ENCODE results near the gene LMX1B.

Gene LMX1B

DNA sequence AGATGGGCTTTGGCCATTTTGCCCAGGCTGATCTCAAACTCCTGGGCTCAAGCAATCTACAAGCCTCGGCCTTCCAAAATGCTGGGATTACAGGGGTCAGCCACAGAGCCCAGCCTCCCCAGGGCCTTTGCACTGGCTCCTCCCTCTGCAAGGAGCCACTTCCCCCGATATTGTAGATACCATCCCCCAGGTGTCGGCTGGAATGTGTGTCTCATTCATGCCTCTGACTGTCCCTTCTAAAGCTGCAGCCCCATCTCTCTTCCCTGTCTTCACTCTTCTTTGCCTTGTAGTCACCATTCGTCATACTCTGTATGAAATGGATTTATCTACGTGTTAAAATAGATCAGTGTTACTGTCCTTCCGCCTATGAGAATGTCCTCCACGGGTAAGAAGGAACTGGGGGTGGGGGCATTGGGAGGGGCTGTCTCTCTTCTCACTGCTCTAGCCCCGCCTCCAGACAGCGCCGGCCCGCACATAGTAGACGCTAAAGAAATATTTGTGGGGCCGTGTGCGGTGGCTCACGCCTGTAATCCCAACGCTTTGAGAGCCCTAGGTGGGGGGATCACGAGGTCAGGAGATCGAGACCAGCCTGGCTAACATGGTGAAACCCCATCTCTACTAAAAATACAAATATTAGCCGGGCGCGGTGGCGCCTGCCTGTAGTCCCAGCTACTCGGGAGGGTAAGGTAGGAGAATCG, 68.5 kb downstream of the LMX1B start:
- DNase-seq: no peak

DNA sequence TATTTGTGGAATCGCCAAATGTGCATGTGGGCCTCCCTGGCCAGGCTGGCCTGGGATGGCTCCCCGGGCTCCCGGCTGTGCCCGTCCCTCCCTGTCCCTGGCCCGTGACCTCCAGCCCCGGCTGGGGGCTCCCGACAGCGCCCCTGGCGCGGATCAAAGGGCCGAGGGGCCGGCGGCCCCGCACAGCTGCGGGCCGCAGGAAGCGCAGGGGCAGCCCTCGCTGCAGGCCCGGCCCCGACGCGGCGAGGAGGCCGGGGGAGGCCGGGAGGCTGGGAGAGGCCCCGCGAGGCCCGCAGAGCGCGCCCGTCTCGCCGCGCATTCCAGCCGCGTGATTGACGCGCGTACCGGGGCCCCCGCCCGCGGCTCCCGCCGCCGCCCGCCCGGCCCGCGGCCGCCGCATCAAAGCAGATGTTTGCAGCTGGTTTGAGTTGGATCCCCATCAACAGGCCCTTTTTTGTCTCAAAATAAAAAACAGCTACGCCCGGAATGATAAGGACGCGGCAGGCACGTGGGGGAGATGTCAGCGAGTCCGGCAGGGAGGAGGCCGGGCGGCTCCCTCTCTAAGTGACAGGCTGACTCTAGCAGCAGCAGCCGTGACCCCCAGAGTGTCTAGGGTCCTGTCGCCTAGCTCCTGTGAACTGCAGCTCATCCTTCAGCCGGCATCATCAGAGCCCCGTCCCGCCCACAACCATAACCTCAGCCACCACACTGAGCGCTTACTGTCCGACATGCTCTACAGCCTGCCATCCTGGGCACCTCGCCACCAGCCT, 69.4 kb downstream of the LMX1B start:
- DNase-seq: no peak

DNA sequence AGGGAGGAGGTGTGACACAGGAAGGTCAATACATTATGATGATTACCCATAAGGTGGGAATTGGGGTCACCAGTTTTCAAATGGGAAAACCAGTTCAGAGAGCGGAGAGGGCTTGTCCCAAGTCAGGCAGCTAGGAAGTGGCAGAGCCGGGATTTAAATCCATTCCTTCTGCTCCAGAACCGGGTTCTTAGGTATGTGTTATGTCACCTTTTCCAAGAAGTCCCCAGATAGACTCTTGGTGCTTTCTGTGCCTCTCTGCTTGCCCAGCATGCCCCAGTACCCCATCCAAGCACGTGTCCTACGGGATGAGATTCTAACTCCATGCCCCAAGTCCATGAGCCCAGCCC, 69.9 kb downstream of the LMX1B start:
- DNase-seq: no peak

DNA sequence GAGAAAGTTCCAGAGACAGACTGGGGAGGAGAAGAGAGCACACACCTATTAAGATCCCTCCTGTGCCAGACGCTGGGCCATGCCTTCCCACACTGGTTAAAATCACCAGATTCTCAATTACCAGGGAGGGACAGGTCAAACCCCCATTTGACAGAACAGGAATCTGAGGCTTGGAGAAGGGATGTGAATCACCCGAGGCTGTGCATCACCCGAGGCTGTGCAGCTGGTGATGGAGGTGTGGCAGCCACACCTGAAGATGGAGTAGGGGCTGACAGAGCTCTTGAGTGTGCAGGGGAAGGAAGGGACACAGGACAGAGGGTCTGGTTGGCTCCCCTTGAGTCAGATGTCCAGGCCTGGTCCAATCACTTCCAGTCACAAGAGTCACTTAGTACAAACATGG, 70.6 kb downstream of the LMX1B start:
- DNase-seq: no peak

DNA sequence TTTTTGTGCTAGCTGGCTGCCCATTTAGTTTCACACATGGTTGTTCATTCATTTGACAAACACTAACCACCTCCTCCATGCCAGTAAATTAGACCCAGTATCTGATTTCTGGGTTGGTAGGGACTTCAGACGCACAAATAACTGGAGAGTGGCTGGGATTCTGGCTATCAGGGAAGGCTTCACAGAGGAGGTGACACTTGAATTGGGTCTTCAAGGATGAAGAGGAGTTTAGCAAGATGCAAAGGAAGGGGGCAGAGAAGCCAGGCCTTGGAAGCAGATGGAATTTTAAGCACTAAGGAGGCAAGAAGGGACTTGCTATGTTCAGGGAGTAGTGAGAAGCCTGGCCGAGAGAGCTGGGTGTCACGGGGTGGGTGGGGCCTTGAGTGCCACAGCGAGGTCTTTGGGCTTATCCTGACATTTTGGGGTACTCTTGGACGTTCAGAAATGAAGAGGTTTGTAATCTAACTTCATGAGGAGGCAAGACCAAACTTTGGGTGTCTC, 71.3 kb downstream of the LMX1B start:
- DNase-seq: no peak

DNA sequence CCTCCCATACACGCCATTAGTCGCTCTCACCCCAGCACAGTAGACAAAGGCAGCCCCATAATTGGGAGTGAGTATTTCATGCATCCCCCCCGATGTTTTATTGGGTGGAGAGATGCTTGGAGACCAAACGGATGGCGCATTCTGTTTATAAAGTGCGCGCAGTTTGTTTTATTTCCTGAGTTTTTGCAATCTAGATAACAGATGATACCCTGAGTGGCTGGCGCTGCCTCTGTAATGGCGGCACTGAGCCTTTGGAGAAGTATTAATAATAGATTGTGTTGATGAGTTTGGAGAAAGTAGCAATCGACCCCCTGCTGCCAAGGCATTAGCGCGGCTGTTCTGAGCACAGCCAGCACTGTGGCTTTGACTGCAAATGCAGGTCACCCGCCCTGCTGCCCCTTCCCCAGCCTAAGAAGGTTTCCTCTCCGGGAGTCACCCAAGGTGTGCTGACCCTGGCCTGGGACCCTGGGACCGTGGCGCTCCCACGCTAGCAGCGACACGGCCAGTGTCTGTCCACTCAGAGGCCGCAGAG, 74.3 kb downstream of the LMX1B start:
- DNase-seq: no peak

DNA sequence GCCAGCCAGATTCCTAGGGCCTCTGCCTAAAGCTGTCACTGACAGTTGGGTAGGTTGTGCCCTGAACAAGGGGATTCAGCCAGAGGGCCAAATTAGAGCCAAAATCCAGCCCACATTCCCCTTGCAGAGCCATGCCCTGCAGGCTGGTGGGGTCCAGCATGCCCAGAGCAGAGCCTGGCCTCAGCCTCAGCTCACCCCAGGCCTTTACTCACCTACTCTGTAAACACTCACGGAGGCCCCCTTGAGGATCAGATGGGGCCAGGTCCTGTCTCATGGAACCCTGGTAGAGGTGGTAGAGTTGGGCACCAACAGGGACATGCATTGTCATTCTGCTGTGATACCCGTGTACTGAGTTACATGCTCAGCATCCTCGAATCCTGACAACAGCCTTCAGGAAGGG, 74.9 kb downstream of the LMX1B start:
- DNase-seq: no peak

DNA sequence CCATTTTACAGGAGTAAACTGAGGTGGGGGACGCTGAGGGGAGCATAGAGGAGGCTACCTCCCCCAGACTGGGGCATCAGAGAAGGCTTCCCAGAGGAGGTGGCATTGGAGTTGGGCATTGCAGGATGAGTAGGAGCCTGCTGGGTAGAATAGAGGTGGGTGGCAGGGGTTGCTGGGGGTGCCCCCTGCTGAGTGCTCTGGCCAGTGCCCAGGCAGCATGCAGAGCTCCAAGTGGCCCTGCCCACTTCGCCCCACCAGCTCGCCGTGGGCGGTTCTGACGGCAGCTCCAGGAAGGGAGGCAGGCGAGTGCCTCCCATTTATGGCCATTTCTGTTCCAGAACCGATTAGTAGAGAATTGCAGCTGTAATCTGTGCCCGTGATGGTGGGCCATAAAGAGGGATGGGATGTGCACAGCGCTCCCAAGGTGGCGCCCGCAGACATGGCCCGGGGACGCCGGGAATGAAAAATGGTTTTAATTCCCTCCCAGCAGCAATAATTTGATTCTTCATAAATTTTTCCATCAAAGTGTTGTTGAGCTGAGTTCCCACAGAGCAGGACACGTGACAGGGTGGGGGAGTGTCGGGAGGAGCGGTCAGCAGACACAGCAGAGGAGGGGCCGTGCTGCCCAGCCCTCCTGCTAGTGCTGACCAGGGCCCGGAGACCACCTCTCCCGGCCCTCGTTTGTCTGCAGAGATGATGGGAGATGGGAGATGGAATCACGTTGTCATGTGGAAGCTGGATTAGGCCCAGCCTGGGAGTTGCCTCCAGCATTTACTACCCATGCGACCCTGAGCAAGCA, 75.5 kb downstream of the LMX1B start:
- DNase-seq: no peak

DNA sequence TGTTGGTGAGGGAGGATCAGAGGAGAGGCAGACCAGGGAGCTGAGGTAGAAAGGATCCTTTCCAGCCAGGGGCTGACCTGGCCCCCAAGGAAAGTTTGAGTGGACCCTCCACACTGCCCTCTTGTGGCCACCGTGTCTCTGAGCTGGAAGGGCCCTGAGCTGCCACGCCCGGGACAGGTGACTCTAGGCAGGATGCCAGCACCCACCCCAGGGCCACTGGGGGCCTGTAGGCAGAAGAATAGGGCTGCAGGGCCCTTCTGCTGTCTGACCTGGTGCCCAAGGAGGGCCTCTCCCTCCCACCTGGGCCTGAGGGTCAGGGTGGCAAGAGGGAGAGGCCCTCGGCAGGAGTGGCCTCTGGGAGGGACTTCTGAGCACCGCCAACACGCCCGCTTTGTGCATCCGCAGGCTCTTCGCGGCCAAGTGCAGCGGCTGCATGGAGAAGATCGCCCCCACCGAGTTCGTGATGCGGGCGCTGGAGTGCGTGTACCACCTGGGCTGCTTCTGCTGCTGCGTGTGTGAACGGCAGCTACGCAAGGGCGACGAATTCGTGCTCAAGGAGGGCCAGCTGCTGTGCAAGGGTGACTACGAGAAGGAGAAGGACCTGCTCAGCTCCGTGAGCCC, 76.8 kb downstream of the LMX1B start:
- peak in 3 of 5 donors; percentile 21 to 36 (median 22) for DNase-seq

DNA sequence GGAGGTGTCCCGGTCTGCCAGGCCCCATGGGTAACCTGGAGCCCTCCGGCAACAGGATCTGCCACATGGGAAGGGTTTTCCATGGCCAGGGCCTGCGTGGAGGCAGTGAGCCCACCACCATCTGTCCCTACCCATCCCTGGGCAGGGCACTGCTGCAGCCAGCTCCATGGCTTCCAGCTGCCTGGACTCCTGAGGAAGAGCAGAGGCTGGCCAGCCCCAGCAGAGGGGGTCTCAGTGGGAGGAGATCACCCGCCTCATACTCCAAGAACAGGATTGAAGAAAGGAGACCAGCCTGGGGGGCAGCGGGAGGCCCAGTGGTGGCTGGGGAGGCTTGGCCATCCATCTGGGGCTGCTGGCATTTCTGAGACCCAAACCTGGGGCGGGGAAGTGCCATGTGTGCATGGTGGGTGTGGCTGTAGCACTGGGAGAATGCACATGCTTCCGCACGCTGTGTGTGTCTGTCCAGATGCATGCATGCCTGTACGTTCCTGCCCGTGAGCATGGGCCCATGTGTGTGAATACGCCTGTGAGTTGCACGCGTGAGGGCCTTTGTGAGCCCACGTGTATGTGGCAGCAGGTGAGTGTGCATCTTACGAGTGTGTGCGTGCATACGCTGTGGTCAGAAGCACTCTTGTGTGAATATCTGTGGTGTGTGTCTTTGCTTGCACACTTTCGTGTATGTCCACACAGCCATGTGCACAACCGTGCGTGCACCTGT, 78.5 kb downstream of the LMX1B start:
- no peak for DNase-seq

DNA sequence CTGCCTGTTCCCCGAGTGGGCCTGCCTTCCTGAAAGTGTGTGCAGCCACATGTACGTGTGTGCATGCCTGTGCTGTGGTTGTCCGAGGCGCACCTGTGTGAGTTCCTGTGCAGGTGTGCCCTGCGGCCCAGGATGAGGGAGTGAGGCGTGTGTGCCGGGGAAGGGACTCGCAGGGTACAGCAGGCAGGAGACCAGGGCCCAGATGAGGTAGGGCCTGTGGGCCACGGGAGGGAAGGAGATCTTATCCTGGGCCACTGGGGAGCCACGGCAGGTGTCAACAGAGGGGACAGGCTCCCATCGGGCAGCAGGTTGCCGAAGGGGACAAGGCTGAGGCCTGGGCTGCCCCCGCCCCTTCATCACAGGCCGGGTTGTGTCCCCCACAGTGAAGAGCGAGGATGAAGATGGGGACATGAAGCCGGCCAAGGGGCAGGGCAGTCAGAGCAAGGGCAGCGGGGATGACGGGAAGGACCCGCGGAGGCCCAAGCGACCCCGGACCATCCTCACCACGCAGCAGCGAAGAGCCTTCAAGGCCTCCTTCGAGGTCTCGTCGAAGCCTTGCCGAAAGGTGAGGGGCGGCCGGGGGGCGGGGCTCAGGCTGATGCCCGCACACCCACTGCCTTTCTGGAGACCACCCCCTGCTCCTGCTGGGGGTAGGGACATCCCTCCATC, 79.2 kb downstream of the LMX1B start:
- peak in 1 of 5 donors; percentile 12 for DNase-seq

DNA sequence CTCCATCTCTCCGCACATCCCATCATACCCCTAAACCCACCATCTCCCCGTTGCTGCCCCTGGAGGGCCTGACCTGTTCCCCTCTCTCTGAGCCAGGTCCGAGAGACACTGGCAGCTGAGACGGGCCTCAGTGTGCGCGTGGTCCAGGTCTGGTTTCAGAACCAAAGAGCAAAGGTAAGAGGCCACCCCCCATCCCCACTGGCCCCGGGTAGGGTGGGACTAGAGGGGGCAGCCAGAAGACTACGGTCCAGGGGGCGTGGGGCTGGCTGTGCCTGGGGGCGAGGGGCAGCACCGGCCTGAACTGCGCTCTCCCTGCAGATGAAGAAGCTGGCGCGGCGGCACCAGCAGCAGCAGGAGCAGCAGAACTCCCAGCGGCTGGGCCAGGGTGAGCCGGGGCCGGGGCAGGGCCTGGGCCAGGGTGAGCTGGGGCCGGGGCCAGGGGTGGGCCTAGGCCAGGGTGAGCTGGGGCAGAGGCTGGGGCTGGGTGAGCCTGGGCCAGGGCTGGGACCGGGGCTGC, 79.8 kb downstream of the LMX1B start:
- peak in 1 of 5 donors; percentile 11 for DNase-seq

DNA sequence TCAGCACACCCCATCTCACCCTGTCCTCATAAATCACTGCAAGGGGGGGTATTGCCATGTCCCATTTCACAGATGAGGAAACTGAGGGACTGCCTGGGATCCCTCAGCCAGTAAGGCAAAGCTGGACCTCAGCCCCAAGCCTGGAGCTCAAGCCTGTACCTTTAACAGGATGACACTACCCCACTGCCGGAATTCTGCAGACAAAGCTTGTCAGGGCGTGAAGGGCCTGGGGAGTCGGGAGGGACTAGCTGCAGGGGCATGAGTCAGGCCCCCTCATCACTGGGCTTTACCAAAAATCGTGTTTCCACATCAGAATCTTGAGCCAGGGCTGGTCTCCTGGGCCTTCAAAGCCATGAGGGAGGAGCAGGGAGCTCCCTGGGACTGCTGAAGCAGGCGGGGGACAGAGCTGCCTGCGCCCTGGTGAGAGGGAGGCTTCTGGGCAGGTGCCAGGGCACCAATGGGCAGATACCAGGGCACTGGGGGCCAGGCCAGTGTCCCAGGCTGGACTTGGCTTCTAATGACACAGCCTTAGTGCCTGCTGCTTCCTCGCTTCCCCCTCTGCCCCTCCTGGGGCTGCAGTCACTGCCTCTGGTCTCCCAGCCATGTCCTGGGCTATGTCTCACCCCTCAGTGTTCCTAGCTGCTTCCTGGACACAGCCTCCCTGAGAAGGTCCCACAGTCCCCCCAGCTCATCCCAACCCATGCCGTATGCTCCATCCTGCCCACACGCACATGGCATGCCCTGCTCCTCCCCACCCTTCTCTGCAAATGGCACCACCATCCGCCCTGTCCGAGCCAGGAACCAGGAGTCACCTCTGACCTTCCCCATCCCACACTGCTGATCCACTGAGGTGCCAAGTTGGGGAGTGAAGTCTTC, 80.7 kb downstream of the LMX1B start:
- no peak for DNase-seq

DNA sequence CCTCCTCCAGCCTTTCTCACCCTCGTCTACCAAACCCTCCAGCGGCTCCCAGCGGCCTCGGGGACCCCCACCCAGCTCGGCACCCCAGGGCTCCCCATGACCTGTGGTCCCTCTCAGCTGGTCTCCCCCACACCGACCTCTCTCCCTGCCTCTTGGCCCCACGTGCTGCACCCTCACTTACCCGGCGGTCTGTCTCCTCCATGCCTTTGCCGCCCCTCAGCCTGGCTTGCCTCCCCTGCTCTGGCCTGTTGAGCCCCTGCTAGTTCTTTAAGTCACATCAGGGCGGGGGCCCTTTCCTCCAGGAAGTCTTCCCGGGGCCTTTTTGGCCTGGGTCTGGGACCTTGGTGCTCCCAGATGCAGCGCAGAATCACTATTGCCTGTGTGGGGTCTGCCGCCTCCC, 81.5 kb downstream of the LMX1B start:
- DNase-seq: no peak

DNA sequence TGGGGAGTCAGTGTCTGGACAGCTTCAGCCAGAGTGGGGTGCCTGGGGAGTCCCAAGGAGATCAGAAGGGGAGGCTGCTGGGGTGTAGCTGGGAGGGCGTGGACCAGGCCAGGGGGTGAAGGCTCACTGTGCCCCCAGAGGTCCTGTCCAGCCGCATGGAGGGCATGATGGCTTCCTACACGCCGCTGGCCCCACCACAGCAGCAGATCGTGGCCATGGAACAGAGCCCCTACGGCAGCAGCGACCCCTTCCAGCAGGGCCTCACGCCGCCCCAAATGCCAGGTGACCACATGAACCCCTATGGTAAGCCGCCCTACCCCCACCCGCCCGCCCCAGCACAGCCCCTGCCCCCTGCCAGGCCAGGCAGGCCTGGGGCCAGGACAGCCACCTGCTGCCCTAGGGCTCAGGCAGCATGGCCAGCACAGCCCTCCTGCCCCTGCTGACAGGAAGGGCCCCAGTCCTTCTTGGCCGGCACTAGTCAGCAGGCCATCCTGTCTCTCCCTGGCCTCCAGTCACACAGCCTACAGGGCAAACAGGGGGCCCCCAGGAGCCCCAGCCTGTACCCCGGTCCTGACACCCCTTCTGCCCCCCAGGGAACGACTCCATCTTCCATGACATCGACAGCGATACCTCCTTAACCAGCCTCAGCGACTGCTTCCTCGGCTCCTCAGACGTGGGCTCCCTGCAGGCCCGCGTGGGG, 82.1 kb downstream of the LMX1B start:
- DNase-seq: no peak

DNA sequence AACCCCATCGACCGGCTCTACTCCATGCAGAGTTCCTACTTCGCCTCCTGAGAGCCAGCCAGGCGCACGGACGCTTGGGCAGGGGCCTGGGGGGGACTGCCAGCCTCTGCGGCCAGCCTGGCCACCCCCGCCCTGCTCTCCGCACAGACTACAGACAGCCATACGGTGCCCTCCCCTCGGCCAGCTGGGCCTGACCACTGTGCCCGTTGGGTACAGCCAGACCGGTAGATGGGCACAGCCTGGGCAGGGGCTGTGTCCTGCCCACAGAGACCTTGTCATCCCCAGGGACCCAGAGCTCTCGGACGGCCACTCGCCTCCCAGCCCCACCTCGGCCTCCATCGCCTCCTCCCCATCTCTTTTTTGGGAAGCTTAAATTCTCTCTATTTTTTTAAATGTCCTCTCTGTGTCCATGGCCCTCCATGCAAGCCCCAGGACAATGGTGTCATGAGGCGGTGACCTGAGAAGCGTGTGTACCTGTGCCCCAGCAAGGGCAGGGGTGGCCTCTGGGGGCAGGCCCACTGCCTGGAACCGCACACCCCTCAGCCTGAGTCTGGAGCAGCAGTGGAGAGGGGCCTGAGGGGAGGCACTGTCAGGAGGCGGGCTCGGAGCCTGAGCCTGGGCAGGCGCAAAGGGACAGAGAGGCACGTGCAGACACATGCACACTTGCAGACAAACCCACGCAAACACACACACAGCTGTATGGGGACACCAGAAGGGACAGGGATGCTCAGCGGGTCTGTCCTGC, 82.8 kb downstream of the LMX1B start:
- no peak for DNase-seq

DNA sequence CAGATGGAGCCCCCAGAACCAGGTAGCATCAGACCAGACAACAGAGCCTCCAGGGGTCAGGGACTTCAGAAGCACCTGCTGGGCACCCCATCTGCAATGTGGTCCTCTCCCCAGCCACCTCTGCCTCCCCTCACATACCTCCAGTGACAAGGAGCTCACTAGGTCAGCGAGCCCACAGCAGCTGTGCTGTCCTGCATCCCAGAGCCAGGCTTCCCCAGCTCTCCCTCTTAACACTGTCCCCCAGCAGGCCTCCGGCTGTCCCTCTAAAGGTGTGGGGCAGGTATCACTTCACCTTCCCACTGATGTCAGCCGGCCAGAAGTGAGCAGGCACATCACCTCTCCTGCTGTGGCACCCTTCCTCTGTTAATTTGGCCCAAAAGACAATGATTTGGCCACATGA, 83.6 kb downstream of the LMX1B start:
- DNase-seq: no peak

DNA sequence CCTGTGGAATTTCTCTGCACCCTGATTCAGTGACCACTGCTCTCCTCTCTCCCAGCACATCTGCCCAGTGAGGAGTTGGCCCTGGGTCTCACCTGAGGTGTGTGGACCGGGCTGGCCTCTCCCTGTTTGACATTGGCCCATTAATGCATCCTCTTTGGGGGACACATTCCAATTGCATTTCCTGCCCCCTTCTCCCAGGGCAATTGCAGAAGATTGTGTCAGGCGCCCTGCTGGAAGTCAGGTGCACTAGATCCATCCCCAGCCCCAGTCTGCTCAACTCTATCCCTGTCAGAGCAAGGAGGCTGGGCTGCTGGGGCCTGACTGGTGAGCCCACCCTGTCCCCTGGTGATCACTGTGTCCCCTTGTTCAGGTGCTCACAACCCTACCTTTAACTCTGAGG, 84.5 kb downstream of the LMX1B start:
- no peak for DNase-seq

DNA sequence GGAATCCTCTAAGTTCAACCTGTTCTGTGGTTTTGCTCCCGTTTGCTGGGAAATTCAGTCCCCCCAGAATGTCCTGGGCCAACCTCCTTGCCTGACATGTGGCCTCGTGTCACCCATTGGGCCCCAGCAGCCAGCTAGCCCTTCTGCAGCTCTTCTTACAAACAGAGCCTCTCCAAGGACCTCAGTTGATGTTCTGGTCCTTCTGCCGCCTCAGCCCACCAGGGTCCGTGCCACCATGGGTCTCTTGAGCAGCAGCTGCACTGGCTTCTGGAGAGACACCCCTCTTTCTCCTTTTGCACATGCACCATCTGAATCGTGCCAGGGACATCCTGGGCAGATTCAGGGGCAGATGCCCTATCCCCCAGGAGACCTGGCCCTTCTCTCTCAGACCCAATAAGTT, 85.0 kb downstream of the LMX1B start:
- no peak for DNase-seq

Data from T-helper 1 cell (primary cell).